HL-60 (cell line): Measurements from ENCODE around the gene POLR3A.

Experiments used
- CTCF ChIP-seq: IDR thresholded peaks from one replicate; pipeline ENCODE4 v1.5.1; 2011; ENCODE audit warnings: low read length, control low read depth, inconsistent platforms; ENCODE audit not compliant: insufficient read depth
- POLR2AphosphoS5 ChIP-seq: IDR thresholded peaks from 2 replicates; pipeline ENCODE4 v1.6.1; 2012; ENCODE audit warnings: low read depth
- REST ChIP-seq: IDR thresholded peaks from 2 replicates; pipeline ENCODE4 v1.6.1; 2012; ENCODE audit warnings: low read depth; ENCODE audit not compliant: insufficient replicate concordance
- SPI1 ChIP-seq: IDR thresholded peaks from 2 replicates; pipeline ENCODE4 v1.6.1; 2012; ENCODE audit warnings: low read depth, mild to moderate bottlenecking, borderline replicate concordance

GRCh38 chr10:77955136-77955535 lies 74.2 kb downstream of the POLR3A start:
- TF ChIP-seq CTCF, result no peak
- TF ChIP-seq REST, result no peak
- no peak for TF ChIP-seq POLR2AphosphoS5
- TF ChIP-seq SPI1, result no peak
